Endothelial cell of umbilical vein (primary cell): Measurements from ENCODE around the gene ASS1. TPM values are rescaled to one million over a fixed set of nuclear protein-coding genes. Genes with fewer than 3 reads are reported as not detected.

Source experiments
- BruUV-seq: library from RNA; stranded (reverse); fragments of 400-500 nt; replicated peaks from 2 replicates; lab custom pipeline; 2021; lab: Mats Ljungman, UMichigan
- CTCF ChIA-PET: fragments of 300-600, 350-600 bp; sonication (Branson Sonifier 250); formaldehyde crosslinking; loops from one replicate; lab custom pipeline; 2021; ENCODE audit warnings: antibody characterized with exemption, inconsistent platforms; lab: Charles Lee
- POLR2A ChIA-PET: fragments of 300-600, 350-600 bp; sonication (Branson Sonifier 250); formaldehyde crosslinking; loops from one replicate; lab custom pipeline; 2021; ENCODE audit warnings: antibody characterized with exemption, inconsistent platforms; lab: Charles Lee
- DNase-seq: peaks from one replicate; pipeline ENCODE4 v3.0.0-alpha.2; 2011; ENCODE audit warnings: low read depth, low spot score
- FAIRE-seq: peaks from 2 replicates; lab custom pipeline; 2011; peaks lifted over from hg19 to GRCh38; lab: Jason Lieb, UNC
- H2AFZ ChIP-seq: 2 replicates; pipeline ENCODE4 v1.6.0; 2012; ENCODE audit warnings: low read depth, low read length, control low read depth, inconsistent platforms
- H3K27ac ChIP-seq: 2 replicates; pipeline ENCODE4 v1.5.1; 2011; ENCODE audit warnings: low read depth, mild to moderate bottlenecking, control low read depth, low read length, moderate library complexity; ENCODE audit not compliant: insufficient read depth
- H3K27me3 ChIP-seq, 2 experiments: 2 replicates each; pipeline versions ENCODE4 v1.6.0 to v1.6.1; 2011; ENCODE audit warnings: low read length in 2 of 2, mixed read lengths in 1 of 2; ENCODE audit not compliant: control insufficient read depth in 2 of 2, insufficient read depth in 2 of 2
- H3K36me3 ChIP-seq, 2 experiments: 2 replicates in 1 of 2; 3 replicates in 1 of 2; pipeline ENCODE4 v1.5.1; 2011; ENCODE audit warnings: low read length in 2 of 2, mild to moderate bottlenecking in 1 of 2, moderate library complexity in 1 of 2; ENCODE audit not compliant: control insufficient read depth in 2 of 2, insufficient read depth in 2 of 2; ENCODE audit errors: extremely low read depth in 1 of 2
- H3K4me1 ChIP-seq: 3 replicates; pipeline ENCODE4 v1.5.1; 2011; ENCODE audit warnings: mild to moderate bottlenecking, low read length; ENCODE audit not compliant: control insufficient read depth, insufficient read depth; ENCODE audit errors: extremely low read depth
- H3K4me2 ChIP-seq: 2 replicates; pipeline ENCODE4 v1.6.1; 2011; ENCODE audit warnings: low read length, control low read depth, mixed read lengths; ENCODE audit not compliant: insufficient read depth
- H3K4me3 ChIP-seq, 3 experiments: fragments of 200-600 bp in 1 of 3; sonication (generic), shearing (Covaris generic) in 1 of 3; replicated peaks in 1 of 3; 2 replicates each; pipeline ENCODE4 v1.5.1; 2011 to 2016; ENCODE audit warnings: control low read depth in 3 of 3, low read length in 3 of 3, mild to moderate bottlenecking in 2 of 3, inconsistent platforms in 1 of 3, low read depth in 1 of 3, moderate library complexity in 1 of 3; ENCODE audit not compliant: insufficient read depth in 1 of 3
- H3K79me2 ChIP-seq: 2 replicates; pipeline ENCODE4 v1.6.0; 2012; ENCODE audit warnings: low read length, inconsistent platforms; ENCODE audit not compliant: control insufficient read depth, insufficient read depth
- H3K9ac ChIP-seq: replicated peaks from 2 replicates; pipeline ENCODE3; 2011; ENCODE audit warnings: low read length, control low read depth; ENCODE audit not compliant: insufficient read depth; ENCODE audit errors: extremely low read depth
- H3K9me1 ChIP-seq: replicated peaks from 3 replicates; pipeline ENCODE4 v1.6.0; 2011; ENCODE audit warnings: mild to moderate bottlenecking, low read length; ENCODE audit not compliant: control insufficient read depth, insufficient read depth; ENCODE audit errors: extremely low read depth
- H3K9me3 ChIP-seq: replicated peaks from 2 replicates; pipeline ENCODE4 v1.5.1; 2012; ENCODE audit warnings: low read length, inconsistent platforms; ENCODE audit not compliant: control insufficient read depth, insufficient read depth
- H4K20me1 ChIP-seq: replicated peaks from 2 replicates; pipeline ENCODE3; 2011; ENCODE audit warnings: mild to moderate bottlenecking, low read length; ENCODE audit not compliant: control insufficient read depth, insufficient read depth; ENCODE audit errors: extremely low read depth
- CTCF ChIP-seq, 2 donors: IDR thresholded peaks; 1 replicate in 1 of 2; 2 replicates in 1 of 2; pipeline ENCODE4 v1.5.1; 2011; ENCODE audit warnings: low read length in 2 of 2, mild to moderate bottlenecking in 2 of 2, moderate library complexity in 2 of 2, control low read depth in 1 of 2, inconsistent platforms in 1 of 2, low read depth in 1 of 2; ENCODE audit not compliant: insufficient read depth in 1 of 2; ENCODE audit errors: extremely low read depth in 1 of 2
- EZH2 ChIP-seq: IDR thresholded peaks from 2 replicates; pipeline ENCODE4 v1.6.1; 2012; ENCODE audit warnings: borderline replicate concordance, low read depth, mild to moderate bottlenecking, moderate library complexity, low read length, inconsistent platforms; ENCODE audit not compliant: severe bottlenecking
- FOS ChIP-seq: IDR thresholded peaks from 2 replicates; pipeline ENCODE4 v1.6.1; 2011; ENCODE audit warnings: mild to moderate bottlenecking, low read length, moderate library complexity, borderline replicate concordance; ENCODE audit not compliant: insufficient read depth
- GATA2 ChIP-seq: IDR thresholded peaks from 2 replicates; pipeline ENCODE4 v1.7.0; 2011; ENCODE audit warnings: low read depth, mild to moderate bottlenecking, moderate library complexity, mixed read lengths, low read length; ENCODE audit not compliant: insufficient read length, insufficient read depth
- JUN ChIP-seq: IDR thresholded peaks from 2 replicates; pipeline ENCODE4 v1.6.1; 2011; ENCODE audit warnings: borderline replicate concordance, low read depth; ENCODE audit not compliant: insufficient read length, insufficient read depth
- MAX ChIP-seq: IDR thresholded peaks from 2 replicates; pipeline ENCODE4 v1.6.1; 2011; ENCODE audit not compliant: insufficient read depth, insufficient read length
- MYC ChIP-seq: IDR thresholded peaks from one replicate; pipeline ENCODE4 v1.6.1; 2011; ENCODE audit warnings: mild to moderate bottlenecking, low read depth, low read length
- POLR2A ChIP-seq: IDR thresholded peaks from 2 replicates; pipeline ENCODE4 v1.6.1; 2012; ENCODE audit warnings: low read depth, mild to moderate bottlenecking, control low read depth, low read length
- POLR2AphosphoS5 ChIP-seq: IDR thresholded peaks from 2 replicates; pipeline ENCODE4 v1.6.1; 2012; ENCODE audit warnings: low read depth, mild to moderate bottlenecking, control low read depth, low read length, moderate library complexity; ENCODE audit not compliant: insufficient read depth
- dilution Hi-C: fragments of 300-500 bp; cut with MboI; formaldehyde crosslinking; loops from one replicate; pipeline ENCODE4 v1.15.0; 2019; ENCODE audit warnings: low sequenced_read_pairs; ENCODE audit not compliant: extremely low pct_ligation_motif_present
- intact Hi-C: fragments of 100-400 bp; cut with micrococcal nuclease; formaldehyde crosslinking; loops from one replicate; pipeline ENCODE4 v1.10.0; 2022
- polyA plus RNA-seq, 4 experiments: library from polyadenylated mRNA; depleted of rRNA in 3 of 4; stranded (reverse) in 3 of 4; unstranded in 1 of 4; fragments of >200 nt; gene quantifications; 2 replicates each; pipeline versions ENCODE4 v1.2.1 to v1.2.3, GENCODE V29; 2011 to 2012; ENCODE audit warnings: missing spikeins in 1 of 4
- total RNA-seq: library from RNA; stranded (reverse); gene quantifications from 2 replicates; pipeline ENCODE4 v1.2.3, GENCODE V29; 2021

The ASS1 gene
- total and polyA plus RNA-seq, 2 donors (not counting 3 experiments of a cell fraction or from before 2014, with no cell fraction given), result 3.6 to 12.4 TPM

- Histone ChIP-seq H3K79me2 (no peaks in the 10 kb centered on the region), H4K20me1 (no peaks in the 10 kb centered on the region), H2AFZ (no peak overlapping the region), H3K9me1 (no peaks in the 10 kb centered on the region), H3K4me1 (peaks cover 3% of the 10 kb centered on the region), H3K4me3 (no peak overlapping the region), H3K27me3 (peaks cover 0 to 3% of the 10 kb centered on the region in 2 experiments), H3K27ac (no peak overlapping the region), H3K9ac (no peak overlapping the region), H3K9me3 (no peaks in the 10 kb centered on the region), H3K4me2 (no peak overlapping the region), H3K36me3 (no peaks in the 10 kb centered on the region)
- no peak for DNase-seq
- CTCF ChIA-PET, result interaction anchor here (0.7 to 1.5 kb wide), 3 partner anchors 10 to 428 kb away, joined by 3 to 4 read pairs (median 4); no protein-coding TSS in a partner anchor
- no peak for FAIRE-seq
- POLR2A ChIA-PET, result interaction anchor here (0.6 kb wide), 1 partner anchor 256 kb away, joined by 4 read pairs; the partner anchor contains the start of gene EXOSC2
- dilution Hi-C loops (no loop called here), intact Hi-C loops (no loop called here)
- BruUV-seq, result no TSS peak
- no peak for TF ChIP-seq MYC
- no peak for TF ChIP-seq POLR2A
- no peak for TF ChIP-seq MAX
- no peak for TF ChIP-seq POLR2AphosphoS5
- no peak for TF ChIP-seq EZH2
- TF ChIP-seq GATA2, result no peak
- TF ChIP-seq CTCF (IDR thresholded peaks at IDR 0.05; ENCODE audit: extremely low read depth in 1 of 2, insufficient read depth in 1 of 2, low read depth in 1 of 2, low read length in 2 of 2), result no peak
- TF ChIP-seq FOS, result no peak
- no peak for TF ChIP-seq JUN
Measured at GRCh38 chr9:130437011-130437789, 7.6 kb upstream of the ASS1 start.
